NB4 (cell line): ENCODE results near the gene ACOXL.

Experiments
- DNase-seq: peaks from one replicate; pipeline ENCODE4 v3.0.0; 2010; ENCODE audit warnings: low read depth
- H3K4me3 ChIP-seq: one replicate; pipeline ENCODE4 v1.5.1; 2011; ENCODE audit warnings: mild to moderate bottlenecking, low read depth, low read length, moderate library complexity
- MYC ChIP-seq: IDR thresholded peaks from 2 replicates; pipeline ENCODE4 v1.6.1; 2011; ENCODE audit warnings: low read depth, low read length
- POLR2A ChIP-seq: IDR thresholded peaks from 2 replicates; pipeline ENCODE4 v1.6.1; 2011; ENCODE audit warnings: mild to moderate bottlenecking; ENCODE audit not compliant: insufficient read length; ENCODE audit errors: extremely low read depth
- TF ChIP-seq, protein P1 (sequence below): IDR thresholded peaks from one replicate; pipeline ENCODE4 v1.5.1; 2012; ENCODE audit warnings: low read depth, low read length
- TF ChIP-seq, protein P2 (sequence below): IDR thresholded peaks from 2 replicates; pipeline ENCODE4 v1.6.1; 2011; ENCODE audit warnings: low read depth, low read length

Gene ACOXL

DNA sequence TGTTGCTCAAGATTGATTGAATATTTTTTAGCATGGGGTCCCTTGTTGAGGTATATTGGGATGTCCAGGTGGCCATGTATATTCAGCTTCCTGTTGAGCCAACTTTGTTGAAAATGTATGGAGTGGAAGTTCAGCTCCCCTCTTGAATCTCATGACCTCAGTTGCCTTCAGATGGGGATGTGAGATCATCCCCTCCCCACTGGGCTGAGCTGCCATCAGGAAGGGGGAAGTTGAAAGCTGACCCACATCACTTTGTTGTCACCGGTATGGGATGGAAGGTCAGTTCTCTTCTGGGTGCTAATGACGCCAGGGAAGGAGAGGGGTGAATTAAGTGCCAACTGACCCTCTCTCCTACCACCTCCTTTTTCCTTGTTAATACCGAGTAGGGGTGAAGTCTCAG is 33.9 kb downstream of the ACOXL start:
- no peak overlapping the region for H3K4me3 ChIP-seq
- TF ChIP-seq, protein P1, sequence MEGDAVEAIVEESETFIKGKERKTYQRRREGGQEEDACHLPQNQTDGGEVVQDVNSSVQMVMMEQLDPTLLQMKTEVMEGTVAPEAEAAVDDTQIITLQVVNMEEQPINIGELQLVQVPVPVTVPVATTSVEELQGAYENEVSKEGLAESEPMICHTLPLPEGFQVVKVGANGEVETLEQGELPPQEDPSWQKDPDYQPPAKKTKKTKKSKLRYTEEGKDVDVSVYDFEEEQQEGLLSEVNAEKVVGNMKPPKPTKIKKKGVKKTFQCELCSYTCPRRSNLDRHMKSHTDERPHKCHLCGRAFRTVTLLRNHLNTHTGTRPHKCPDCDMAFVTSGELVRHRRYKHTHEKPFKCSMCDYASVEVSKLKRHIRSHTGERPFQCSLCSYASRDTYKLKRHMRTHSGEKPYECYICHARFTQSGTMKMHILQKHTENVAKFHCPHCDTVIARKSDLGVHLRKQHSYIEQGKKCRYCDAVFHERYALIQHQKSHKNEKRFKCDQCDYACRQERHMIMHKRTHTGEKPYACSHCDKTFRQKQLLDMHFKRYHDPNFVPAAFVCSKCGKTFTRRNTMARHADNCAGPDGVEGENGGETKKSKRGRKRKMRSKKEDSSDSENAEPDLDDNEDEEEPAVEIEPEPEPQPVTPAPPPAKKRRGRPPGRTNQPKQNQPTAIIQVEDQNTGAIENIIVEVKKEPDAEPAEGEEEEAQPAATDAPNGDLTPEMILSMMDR: no peak
- TF ChIP-seq POLR2A (no peak), MYC (no peak)
- TF ChIP-seq, protein P2, sequence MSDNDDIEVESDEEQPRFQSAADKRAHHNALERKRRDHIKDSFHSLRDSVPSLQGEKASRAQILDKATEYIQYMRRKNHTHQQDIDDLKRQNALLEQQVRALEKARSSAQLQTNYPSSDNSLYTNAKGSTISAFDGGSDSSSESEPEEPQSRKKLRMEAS: no peak
- DNase-seq: no peak

DNA sequence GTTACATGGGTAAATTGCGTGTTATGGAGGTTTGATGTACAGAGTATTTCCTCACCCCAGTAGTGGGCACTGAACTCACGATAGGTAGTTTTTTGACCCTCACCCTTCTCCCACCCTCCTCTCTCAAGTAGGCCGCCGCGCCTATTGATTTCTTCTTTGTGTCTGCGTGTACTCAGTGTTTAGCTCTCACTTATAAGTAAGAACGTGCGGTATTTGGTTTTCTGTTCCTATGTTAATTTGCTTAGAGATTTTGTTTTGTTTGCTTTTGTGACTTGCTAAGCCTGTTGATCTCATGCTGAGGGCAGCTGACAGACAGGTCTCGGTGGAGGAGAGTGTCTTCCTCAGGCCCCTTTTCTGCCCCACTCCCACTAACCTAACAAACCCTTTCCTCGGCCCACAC is 36.2 kb downstream of the ACOXL start:
- no peak for DNase-seq
- TF ChIP-seq, protein P1: no peak
- TF ChIP-seq, protein P2: no peak

DNA sequence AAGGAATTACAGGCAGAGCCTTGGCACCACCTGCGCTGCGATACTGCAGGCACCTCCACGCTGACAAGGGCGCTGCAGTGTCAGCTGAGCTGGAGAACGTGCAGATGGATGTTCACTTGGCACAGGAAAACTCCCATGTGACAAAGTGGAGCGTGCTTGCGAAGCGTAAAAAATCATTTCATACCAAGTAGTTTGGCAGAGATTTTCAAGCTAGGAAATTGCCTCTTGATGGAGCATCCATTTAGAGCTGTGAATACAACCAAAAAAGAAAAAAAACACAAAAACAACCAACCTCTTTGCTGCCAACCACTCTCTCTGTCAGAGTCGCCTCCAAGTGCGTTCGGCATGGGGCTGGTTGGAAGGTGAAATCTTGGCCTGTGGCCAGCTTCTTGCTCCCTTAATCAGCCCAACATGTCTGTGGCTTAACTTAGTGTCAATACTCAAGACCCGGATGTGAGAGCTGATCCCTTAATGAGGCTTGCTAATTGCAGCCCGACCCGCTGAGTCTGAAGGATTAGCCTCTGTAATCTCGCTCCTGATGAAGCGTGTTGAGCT is 38.1 kb downstream of the ACOXL start:
- TF ChIP-seq, protein P1: no peak
- TF ChIP-seq POLR2A (no peak), MYC (no peak)
- TF ChIP-seq, protein P2: no peak
- H3K4me3 ChIP-seq: no peak overlapping the region
- DNase-seq: no peak

More for the DNA sequence above, 36.2 kb downstream of the ACOXL start:
- no peak overlapping the region for H3K4me3 ChIP-seq

DNA sequence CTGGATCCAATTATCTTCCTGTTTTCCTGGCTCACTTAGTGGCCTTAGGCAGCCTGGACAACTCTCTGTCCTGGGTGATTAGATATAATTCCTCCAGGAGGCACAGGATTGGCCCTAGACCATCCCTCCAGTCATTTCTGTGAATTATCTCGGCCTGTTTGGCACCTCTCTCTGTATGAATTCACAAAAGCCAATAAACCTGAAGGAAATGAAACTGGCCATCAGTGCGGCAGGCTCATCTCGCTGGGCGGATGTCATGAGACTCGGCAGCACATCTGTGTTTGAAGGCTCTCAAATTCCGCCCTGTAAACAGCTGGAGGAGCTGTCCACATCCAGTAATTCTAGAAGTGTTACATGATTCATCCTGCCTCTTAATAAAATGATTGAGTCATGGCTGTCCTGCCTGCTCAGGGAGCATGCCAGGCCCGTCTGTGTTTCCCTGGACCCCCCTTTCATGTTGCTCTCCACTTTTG is 38.6 kb downstream of the ACOXL start:
- DNase-seq: no peak
- TF ChIP-seq MYC: no peak
- TF ChIP-seq, protein P1: no peak
- TF ChIP-seq POLR2A: no peak
- TF ChIP-seq, protein P2: no peak
- H3K4me3 ChIP-seq: no peak overlapping the region

DNA sequence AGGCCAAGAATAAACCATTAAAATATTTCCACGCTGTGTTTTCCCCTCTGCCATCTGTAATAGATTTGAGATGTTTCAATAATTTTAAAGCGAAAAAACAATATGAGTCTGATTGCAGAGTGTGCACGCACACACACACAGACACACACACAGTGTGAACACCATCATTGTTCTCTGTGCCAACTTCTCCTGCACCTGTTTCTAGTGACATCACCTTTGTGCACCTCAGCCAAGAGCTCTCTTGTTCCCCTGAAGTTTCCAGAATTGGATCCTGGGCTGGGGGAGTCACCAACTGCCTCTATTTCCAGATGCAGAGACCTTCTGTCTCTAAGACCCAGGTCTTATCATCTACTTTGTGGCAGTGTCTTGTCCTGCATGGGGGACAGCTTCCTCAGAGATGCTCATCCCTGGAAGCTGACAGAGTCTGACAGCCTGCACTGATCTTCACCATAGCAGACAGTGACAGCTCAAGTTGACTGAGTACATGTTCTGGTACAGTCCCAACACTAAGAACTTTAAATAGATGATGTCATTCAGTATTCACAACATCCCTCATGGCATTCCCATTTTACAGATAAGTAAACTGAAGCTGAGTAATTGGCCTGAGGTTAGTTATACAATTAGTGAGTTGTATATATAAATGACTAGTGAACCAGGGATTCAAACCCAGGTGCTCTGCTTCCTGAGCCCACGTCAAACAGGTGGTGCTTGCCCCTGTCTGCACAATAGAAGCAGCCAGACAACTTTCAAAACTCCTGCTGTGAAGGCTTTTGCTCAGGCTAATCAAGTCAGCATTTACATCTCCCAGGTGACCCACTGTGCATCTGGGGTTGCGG is 39.4 kb downstream of the ACOXL start:
- H3K4me3 ChIP-seq: no peak overlapping the region
- no peak for DNase-seq
- TF ChIP-seq, protein P2: no peak
- TF ChIP-seq, protein P1: no peak
- no peak for TF ChIP-seq POLR2A
- no peak for TF ChIP-seq MYC
